ENCODE data around the gene MRNIP.

MRNIP gene, protein sequence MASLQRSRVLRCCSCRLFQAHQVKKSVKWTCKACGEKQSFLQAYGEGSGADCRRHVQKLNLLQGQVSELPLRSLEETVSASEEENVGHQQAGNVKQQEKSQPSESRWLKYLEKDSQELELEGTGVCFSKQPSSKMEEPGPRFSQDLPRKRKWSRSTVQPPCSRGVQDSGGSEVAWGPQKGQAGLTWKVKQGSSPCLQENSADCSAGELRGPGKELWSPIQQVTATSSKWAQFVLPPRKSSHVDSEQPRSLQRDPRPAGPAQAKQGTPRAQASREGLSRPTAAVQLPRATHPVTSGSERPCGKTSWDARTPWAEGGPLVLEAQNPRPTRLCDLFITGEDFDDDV

DNA sequence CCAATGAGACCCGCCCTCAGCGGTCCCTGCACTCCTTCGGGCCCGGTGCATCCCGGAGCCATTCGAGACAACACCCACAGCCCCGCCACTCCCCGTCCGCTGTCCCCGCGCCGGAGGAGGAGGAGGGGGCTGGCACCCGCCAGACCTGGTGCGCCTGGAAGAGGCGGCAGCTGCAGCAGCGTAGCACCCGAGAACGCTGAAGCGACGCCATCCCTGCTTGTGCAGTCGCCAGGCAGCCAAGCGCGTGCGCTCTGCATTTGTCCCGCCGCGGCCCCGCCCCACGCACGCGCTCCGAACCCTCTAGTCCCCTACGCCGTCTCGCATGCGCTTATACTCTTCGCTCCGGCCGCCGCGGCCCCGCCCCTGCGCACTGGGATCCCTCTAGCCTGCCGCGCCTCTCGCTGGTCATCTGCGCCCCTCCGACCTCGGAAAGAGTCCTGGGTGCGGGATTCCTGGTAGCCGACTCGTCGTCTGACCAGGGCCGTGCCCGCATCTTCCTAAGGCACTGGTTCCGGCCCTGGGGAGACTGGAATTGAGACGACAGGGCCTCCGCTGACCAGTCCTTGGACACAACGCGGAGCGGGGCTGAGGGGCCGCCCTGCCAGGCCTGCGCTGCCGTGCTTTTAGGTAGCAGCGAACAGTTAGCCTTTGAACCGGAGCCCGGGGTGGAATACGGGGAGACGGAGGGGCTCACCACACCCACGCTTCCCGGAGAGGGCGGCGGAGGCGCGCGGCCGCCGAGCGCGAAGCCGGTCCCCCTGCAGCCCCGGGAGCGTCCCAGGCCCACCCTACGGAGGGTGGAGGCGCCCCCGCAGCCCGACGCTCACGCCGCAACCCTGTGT, at the start of gene MRNIP:
TSS of gene MRNIP (minus strand) at position 232 of the 842 bp plus-strand sequence. CDS start at position 211, 21 bp downstream.
- peak; percentile 97 for DNase-seq (ENCODE audit: low spot score)

DNA sequence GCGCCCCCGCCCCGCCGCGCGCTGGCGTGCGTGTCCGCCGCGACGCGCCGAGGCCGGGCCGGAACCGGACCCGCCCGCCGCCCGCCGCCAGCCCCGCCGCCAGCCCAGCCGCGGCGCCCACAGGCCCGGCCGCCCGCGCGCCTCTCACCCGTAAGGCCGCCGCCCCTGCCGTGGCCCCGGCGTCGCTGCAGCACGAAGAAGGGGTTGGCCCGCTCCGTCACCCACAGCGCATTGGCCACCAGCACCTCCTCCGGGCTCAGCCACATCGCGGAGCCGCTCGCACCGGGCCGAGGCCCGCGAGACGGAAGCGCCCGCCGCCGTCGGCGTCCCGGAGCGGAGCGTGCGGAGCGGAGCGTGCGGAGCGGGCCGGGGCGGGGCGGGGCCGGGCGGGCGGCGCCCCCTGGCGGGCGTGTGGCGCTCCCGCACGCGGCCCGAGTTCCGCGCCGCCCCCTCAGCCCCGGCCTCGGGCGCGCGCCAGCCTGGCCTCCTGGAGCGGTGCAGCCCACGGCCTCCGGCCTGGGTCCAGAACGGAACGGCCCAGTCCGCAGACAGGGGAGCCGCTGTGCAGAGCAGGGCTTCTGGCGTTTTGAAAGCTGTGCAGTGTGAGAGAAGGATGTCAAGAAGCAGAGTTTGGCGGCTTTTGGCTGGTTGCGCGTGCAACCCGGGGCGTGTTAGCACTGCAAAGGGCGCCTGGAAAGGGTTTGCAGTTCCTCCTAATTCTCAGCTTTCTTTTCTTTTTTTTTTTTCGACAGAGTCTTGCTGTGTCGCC, 49.1 kb upstream of the MRNIP start, which contains the start of gene TBC1D9B:
TSS of gene TBC1D9B (minus strand) at position 342 of the 769 bp plus-strand sequence. CDS start at position 266, 76 bp downstream.
- DNase-seq (ENCODE audit: low spot score), result peak; percentile 89

DNA sequence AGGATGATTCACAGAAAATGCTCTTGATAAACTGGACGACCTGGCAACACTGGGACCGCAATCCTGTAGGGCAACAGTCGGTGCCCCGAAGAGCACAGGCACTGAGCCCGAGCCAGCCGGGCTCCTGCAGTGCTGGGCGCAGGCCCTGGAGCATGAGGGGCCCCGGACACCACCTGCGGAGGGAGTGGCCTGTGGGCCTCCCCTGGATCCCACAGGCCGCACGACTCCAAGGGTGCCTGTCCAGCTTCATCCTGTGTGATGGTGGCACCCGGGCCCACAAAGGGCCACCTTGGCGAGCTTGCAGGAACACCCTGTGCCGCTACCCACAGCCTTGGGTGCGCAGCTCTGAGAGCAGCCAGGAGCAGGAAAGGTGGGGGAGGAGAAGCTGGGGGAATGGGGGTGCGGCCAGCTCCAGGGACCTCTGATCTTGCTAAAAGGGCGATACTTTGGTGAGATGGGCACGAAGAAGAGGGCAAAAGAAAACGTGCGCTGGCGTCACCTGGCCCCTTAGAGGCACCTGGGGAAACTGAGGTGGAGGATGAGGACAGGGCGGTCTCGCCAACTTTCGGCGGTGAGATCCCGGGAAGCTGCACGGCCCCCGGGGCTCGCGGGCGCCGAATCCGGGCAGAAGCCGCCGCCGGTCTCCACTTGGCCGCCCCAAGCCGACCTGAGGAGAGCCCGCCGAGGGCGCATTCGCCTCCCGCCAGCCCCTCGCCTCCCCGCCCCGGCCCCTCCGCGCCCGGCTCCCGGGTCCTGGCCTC, 48.4 kb upstream of the MRNIP start:
- no peak for DNase-seq (ENCODE audit: low spot score)

DNA sequence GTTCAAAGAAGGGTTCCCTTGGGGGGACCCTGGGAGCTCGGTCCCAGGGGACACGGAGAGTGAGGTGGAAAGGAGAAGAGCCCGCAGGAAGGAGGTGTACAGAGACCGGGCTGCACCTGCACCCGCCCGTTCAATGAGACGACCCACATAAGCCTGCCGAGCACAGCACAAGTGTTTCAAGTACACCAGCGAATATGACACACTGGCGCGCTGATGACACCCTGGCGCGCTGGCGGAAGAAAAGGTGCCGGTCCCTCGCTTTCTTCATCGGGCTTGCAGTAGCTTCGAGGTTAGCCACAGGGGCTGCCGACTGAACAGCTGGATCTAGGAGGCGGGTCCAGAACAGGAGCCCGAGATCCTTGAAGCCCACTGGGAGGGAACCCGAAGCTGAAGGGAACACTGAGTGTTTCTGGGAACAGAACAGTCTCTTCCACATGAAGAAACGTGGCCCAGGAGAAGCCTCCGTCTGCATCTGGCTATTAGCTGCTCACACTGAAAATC, 47.7 kb upstream of the MRNIP start:
- DNase-seq (ENCODE audit: low spot score), result no peak

DNA sequence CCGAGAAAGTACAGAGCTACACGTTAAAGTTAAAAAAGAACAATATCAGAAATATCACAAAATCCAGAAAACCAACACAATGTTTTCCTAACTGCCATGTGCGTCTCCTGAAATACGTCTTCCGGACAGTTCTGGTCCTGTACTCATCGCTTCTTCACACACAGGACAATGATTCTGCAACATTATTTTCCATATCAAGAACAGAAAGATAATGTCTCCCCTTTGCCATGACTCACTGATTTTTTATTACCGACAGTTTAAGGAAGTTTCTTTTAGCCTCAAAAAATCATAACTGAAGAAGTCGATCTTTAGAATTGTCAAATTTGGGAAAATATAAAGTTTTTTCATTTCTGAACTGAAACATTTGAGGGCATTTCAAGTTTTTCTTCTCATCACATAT, 46.5 kb upstream of the MRNIP start:
- no peak for DNase-seq (ENCODE audit: low spot score)

DNA sequence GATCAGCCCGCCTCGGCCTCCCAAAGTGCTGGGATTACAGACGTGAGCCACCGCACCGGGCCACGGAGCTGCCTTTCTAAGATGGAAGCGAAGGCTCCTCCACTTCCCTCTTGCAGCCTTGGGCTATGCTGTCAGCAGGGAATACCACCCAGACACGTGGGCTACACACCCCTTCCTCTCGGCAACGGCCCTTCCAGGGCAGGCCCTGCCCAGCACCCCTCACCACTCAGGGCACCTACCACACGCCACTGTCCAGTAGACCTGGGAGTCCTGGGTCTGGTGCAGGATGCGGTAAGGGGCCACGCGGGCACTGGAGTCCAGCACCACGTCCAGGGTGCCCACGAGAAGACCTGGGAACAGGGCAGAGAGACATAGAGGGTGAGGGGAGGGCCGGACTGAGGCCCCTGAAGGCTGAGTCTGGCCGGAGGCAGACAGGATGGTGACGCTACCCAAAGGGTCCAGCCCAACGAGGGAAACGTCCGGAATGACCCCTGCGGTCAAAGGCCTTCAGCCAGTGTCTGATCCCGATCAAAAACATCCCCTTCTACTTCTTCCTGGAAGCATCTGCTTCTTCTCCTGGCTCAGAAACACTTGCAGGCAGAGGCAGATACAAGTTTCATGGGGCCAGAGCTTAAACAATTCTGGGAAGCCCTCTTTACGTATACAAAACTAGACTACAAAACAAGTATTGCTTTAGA, 46.0 kb upstream of the MRNIP start:
- DNase-seq (ENCODE audit: low spot score), result no peak

DNA sequence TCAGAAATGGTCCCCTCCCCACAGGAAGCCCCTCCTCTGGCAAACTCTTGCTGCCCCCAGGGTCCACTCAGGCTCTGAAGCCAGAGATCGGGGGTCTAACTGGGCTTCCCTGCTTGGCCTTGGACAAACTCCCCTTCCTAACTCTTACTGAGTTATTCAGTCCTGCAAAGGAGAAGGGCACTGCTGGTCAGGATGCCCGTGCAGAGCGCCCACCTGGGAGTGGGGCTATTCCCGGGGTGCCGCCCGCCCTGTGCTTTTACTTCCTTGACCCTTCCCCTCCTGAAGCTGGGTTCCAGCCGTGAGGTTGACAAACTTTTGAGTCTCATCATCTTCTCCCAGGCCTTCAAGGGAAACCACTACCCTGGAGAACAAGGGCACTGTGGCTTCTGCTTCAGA, 44.1 kb upstream of the MRNIP start:
- no peak for DNase-seq (ENCODE audit: low spot score)

DNA sequence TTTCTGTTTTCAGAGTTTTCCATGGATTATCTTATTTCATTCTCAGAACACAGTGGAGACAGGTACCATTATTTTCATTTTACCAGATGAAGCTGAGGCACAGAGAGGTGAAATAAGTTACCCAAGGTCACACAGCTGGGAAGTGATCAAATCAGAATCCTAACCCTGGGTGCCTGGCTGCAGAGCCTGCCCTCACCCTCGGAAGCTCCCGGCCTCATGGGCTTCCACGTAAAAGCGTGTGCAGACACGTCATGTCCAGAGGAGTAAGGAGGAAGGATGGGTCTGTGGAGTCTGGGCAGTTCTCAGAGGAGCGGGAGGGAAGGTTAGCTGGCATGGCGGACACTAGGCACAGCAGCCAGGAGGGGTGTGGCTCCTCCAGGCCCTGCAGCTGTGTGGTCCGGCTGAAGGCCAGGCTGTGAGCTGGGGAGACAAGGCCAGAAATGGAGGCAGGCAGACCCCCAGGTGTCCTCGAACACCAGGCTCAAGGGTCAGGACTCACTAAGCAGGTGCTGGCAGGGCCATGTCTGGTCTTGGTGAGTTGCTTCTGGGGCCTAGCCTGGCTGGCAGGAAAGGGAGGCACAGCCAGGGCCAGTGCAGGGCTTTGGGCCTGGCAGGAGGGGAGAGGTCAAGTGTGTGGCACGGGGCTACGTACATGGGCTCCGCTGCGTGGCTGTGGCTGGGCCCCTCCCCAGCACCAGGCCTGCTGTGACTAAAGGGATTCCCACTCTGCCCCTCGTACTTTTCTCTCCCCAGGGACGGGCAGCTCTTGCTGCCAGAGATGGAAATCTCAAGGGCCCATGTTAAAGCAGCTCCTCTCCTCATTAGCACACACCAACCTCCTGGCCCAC, 43.5 kb upstream of the MRNIP start:
- no peak for DNase-seq (ENCODE audit: low spot score)

DNA sequence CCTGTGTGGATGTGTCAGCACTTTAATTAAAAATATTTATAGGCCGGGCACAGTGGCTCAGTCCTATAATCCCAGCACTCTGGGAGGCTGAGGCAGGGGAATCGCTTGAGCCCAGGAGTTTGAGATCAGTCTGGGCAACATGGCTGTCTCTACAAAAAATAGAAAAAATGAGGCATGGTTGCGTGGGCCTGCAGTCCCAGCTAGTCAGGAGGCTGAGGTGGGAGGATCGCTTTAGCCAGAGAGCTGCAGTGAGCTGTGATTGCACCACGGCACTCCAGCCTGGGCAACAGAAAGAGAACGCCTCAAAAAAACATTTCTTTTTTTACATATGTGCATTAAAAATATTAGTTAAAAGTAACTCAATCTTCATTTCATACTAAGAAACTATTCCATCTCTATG, 42.8 kb upstream of the MRNIP start:
- DNase-seq (ENCODE audit: low spot score), result no peak

DNA sequence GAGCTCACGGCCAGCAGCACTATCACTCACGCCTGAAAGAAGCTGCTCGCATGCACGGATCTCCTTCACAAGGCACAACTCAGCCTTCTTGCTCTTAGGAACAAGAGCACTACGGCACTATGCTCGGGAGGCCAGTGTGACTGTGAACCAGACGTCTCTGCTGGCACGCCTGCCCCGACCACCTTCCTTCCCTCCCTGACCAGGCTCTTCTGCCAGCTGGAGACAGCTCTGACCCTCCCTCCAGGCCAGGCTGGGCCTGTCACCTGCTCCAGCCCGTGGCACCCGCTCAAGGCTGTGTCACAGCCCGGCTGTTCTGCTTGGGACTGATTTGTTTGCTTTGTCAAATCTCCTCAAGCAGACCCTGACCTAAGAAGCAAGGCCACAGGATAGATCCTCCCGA, 42.1 kb upstream of the MRNIP start:
- no peak for DNase-seq (ENCODE audit: low spot score)

DNA sequence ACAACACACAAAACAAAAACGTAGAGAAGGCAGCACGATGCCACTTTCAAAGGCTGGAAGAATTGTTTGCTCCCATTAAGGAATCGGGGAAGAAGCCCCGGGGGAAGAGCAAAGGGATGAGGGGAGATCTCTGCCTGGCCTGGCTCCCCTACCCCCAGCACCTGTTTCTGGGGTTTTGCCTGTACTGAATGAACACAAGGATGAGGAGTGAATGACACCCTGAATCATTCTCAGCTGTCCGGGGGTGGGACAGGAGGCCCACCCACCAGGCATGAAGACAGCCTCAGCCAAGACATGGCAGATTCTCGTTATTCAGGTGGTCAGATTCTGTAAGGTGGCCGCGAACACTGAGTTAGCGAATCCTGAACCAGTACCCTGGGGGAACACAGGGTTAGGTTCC, 41.6 kb upstream of the MRNIP start:
- no peak for DNase-seq (ENCODE audit: low spot score)

DNA sequence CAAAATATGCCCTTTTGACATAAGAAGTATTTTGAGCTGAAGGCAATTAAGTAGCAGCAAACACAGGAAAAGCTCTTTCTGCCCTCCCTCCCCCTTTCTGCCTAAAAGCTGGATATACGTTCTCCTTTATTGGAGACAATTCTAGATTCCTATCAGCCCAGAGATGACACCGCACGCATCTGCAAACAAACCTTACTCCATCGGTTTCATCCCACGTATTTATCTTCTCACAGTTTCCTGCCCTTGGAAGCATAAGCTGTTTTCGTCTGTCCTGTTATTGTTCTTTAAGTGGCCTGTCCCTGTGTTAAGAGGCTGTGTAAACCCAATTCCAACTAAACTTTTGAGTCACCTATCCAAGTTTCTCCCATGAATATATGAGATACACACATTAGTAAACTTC, 37.2 kb upstream of the MRNIP start:
- DNase-seq (ENCODE audit: low spot score), result no peak

DNA sequence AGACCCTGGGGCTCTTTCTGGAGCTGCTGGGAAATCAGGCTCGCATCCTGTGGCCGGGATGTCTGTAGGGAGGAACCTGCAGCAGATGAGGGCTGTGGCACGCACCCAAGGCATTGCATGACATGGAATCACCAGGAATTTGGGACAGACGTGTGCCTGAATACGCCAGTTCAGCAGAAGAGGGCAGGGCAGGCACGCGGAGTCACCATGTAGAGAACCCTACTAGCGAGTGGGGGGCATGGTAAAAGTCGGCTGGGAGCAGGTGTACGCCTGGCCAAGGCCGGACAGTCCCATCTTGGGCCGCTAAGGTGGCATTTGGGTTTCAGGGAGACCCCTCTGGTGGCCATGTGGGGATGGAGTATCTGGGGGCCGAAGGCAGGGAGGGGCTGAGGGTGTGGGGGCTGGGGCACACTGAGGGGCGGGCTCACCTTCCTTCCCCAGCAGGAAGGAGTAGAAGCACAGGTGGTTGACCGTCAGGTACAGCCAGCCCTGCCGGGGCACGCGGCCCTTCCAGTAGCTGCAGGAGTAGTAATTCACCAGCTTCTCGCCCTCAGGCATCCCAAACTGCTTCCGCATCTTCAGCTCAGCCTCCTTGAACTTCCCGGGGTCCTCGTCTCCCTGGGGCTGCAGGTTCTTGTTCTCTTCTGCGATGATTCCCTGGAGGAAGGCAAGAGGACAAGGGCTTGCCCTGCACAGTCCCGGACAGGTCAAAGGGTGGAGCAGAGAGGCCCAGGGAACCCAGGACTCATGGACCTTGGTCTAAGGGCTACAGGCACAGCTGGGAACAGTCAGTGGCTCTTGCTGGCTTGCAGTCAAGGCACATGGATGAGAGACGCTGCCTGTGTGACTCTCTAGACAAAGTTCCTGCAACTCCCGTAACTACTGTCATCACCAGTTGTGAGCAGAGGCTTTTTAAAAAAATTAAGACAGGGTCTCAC, 35.6 kb upstream of the MRNIP start:
- no peak for DNase-seq (ENCODE audit: low spot score)

DNA sequence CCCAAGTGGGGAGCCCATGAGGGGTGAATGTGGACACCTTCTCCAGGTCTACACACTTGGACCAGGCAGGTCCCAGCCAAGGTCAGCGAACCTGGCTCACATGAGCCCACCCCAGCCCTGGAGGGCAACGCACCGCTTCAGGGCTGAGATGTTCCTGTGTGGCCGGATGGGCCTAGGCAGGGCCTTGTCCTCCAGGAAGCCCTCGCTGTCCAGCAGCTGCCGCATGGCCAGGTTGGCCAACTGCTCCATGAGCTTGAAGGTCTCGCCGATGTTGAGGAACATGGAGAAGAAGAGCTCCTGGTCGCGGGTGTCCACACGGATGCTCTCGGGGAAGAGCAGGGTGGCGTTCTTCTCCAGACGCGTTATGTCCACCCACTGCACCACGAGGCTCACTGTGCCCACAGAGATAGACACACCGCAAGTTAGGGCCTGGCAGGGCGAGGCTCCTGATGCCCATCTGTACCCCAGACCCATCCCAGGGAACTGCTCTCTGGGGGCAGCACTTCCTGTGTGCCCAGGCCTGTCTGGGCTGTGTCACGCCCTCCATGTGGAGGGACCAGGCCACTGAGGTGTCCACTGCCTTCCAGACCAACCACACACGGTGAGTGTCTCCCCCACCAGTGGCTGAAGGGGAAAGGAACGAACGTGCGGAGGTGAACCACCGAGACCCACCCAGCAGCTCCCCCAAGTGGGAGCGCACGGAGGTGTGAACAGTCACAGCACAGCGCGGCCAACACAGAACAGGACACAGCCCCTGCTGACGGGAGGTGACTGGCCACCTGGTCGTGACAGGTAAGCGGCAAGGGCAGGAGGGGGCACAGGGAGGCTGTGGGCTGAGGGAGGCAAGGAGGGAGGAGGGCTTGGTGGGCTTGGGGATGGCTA, 34.7 kb upstream of the MRNIP start:
- DNase-seq (ENCODE audit: low spot score), result no peak

DNA sequence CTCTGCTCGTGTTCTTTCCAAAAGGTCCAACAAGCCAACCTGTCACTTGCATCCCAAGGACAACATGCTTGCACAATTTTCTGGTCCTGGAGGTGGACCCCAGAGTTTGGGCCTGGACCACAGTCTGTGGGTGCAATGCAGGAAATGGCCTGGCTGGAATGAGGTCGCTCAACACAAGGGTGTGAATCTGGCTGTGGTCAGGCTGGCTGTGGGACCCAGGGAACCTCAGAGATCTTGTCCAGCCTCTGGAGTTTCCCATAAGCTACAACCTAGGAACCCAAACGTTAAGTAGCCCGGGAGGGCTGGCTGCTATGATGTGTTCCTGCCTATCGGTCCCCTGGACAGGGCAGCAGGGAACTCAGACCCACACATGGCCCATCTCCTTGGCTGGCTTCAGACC, 33.6 kb upstream of the MRNIP start:
- DNase-seq (ENCODE audit: low spot score), result no peak

DNA sequence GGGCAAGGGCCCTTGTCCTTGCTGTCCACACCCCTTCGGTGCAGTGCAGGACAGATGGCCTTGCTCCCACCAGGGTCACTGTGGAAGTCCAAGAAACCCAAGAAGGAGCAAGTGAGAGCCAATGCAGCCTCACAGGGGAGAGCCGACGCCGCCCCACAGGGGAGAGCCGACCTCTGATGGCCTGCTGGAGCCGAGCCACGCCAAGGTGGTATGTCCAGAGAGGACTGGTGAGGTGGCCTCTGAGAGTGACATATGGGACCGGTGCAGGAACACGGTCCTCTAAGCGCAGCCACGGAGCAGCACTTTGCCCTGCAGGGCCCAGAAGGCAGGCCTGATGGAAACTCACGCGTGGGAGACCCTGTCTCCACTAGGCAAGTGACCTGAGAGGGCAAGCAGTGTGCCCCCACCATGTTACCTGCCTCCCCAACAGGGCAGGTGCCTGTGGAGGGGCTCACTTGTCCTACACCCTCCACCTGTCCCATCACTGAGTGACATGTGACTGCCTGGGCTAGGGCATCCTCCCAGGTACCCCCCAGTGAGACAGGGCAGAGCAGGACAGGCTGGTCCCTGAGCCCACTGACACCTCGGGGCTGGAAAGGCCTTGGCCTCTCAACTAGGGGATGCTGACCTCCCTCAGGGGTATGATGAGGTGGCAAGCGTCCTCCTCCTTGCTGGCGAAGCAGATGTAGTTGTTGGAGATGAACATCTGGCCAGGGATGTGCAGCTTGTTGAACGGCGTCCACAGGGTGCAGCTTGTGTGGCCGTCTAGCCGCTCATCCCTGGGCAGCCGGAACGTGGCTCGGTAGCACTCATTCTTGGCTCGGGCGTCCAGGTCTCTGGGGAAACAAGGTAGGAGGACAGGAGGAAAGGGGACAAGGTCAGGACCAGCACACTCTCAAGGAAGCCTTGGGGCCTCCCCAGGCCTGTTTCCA, 32.4 kb upstream of the MRNIP start:
- DNase-seq (ENCODE audit: low spot score), result no peak

DNA sequence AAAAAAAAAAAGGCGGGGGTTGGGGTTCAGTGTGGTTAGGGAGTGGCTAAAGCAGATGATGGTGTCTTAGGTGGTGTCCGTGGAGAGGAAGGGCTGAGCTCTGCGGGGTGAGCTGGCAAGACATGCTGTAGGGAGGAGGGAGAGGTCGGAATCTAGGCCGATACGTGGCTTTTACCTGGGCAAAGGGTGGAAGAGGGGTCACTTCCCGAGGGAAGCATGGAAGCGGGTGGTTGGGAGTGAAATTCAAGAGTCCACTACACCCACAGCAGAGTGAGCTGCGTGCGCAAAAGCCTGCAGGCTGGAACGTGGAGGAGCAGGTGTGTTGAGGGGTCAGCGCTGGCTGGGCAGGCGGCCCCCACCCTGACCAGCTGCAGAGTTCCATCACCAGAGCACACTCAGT, 31.3 kb upstream of the MRNIP start:
- DNase-seq (ENCODE audit: low spot score), result no peak

Measured in left forelimb (tissue), 1 donor.